ENCODE measurements around the gene TCHP. TPM values are rescaled to one million over a fixed set of nuclear protein-coding genes. Genes with fewer than 3 reads are reported as not detected.
A peak's percentile ranks its signal among the peaks of the same experiment; 100 is the strongest.
"Not testable (repeated sequence)": the region's sequence is repeated elsewhere in the genome, so short reads cannot be mapped to it uniquely, and the experiment has no call there.

TCHP gene
- total and polyA plus RNA-seq, 12 donors: 7.0 to 14.1 (median 9.1) TPM

GRCh38 chr12:109927622-109928021 lies 27.5 kb downstream of the TCHP start:
- no peaks in the 10 kb centered on the region for H3K27me3 ChIP-seq
- peaks cover 0 to 15% (median 5%) of the 10 kb centered on the region in 9 donors for H3K4me1 ChIP-seq
- WGBS, 2 donors: 77 to 81% methylated on average over 8 of the region's 8 CpGs
- ATAC-seq (no peak), DNase-seq (no peak)
- intact Hi-C loops (cut with DNase I): no loop called here
- peaks cover 0 to 90% (median 30%) of the 10 kb centered on the region in 9 donors for H3K36me3 ChIP-seq
- H3K27ac ChIP-seq: no peak overlapping the region
- H3K4me3 ChIP-seq: no peak overlapping the region
- TF ChIP-seq, protein P1, sequence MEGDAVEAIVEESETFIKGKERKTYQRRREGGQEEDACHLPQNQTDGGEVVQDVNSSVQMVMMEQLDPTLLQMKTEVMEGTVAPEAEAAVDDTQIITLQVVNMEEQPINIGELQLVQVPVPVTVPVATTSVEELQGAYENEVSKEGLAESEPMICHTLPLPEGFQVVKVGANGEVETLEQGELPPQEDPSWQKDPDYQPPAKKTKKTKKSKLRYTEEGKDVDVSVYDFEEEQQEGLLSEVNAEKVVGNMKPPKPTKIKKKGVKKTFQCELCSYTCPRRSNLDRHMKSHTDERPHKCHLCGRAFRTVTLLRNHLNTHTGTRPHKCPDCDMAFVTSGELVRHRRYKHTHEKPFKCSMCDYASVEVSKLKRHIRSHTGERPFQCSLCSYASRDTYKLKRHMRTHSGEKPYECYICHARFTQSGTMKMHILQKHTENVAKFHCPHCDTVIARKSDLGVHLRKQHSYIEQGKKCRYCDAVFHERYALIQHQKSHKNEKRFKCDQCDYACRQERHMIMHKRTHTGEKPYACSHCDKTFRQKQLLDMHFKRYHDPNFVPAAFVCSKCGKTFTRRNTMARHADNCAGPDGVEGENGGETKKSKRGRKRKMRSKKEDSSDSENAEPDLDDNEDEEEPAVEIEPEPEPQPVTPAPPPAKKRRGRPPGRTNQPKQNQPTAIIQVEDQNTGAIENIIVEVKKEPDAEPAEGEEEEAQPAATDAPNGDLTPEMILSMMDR (IDR thresholded peaks at IDR 0.05): peak in 8 of 9 donors; percentile 28 to 67 (median 52)
- H3K9me3 ChIP-seq: no peaks in the 10 kb centered on the region

DNA sequence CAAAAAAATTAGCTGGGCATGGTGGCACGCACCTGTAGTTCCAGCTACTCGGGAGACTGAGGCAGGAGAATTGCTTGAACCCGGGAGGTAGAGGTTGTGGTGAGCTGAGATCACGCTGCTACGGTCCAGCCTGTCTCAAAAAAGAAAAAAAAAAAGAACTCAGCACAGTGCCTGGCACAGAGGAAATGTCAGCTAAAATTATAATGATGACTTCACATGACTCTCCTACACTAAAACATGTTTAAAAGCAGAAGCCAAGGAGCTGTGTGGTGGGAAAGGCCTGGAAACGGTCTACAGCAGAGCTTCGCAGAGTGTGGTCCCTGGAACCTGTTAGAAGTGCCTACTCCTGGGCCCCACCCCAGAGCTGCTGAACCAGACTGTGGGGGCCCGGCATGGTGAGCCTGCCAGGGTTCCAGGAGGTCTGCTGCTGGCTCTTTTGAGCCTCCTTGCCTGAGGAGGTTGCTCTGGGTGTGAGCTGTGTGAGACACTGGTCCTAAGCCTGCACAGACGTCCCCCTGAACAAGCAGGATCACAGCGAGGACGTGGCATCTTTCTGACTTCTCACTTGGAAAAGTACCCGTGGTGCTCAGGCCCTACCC lies 28.1 kb downstream of the TCHP start:
- Histone ChIP-seq H3K4me3 (no peak overlapping the region), H3K4me1 (peaks cover 0 to 20% (median 6%) of the 10 kb centered on the region in 9 donors), H3K27me3 (no peaks in the 10 kb centered on the region), H3K27ac (no peak overlapping the region), H3K9me3 (no peaks in the 10 kb centered on the region), H3K36me3 (peaks cover 0 to 90% (median 31%) of the 10 kb centered on the region in 9 donors)
- DNase-seq (no peak), ATAC-seq (peak in 5 of 8 donors; percentile 9 to 32 (median 15))
- 90 to 96% methylated on average over 12 of the region's 12 CpGs for WGBS, 2 donors
- intact Hi-C loops (cut with DNase I): no loop called here
- TF ChIP-seq, protein P1 (IDR thresholded peaks at IDR 0.05): no peak

DNA sequence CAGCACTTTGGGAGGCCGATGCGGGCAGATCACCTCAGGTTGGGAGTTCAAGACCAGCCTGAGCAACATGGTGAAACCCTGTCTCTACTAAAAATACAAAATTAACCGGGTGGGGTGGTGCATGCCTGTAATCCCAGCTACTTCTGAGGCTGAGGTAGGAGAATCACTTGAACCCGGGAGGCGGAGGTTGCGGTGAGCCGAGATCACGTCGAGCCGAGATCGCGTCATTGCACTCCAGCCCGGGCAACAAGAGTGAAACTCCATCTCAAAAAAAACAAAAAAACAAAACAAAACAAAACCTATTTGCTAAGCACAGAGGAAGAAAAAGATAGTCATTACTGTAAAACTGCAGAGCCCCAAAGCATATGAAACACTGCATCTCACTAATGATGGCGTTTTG lies 29.3 kb downstream of the TCHP start:
- H3K27ac ChIP-seq; H3K9me3 ChIP-seq; ATAC-seq; H3K4me3 ChIP-seq; intact Hi-C loops (cut with DNase I); DNase-seq; H3K27me3 ChIP-seq: not testable (repeated sequence)
- H3K4me1 ChIP-seq: peaks cover 0 to 27% (median 6%) of the 10 kb centered on the region in 9 donors
- peaks cover 0 to 97% (median 35%) of the 10 kb centered on the region in 9 donors for H3K36me3 ChIP-seq
- WGBS, 2 donors: 95% methylated on average over 14 of the region's 14 CpGs

- intact Hi-C loops (cut with DNase I): no loop called here
- ATAC-seq: no peak
- no peak overlapping the region for H3K4me3 ChIP-seq
- H3K9me3 ChIP-seq: no peaks in the 10 kb centered on the region
- no peak overlapping the region for H3K27ac ChIP-seq
- WGBS, 2 donors: 87 to 88% methylated on average over 16 of the region's 16 CpGs
- no peak for DNase-seq
- no peaks in the 10 kb centered on the region for H3K27me3 ChIP-seq
- H3K36me3 ChIP-seq: peaks cover 0 to 99% (median 39%) of the 10 kb centered on the region in 9 donors
- H3K4me1 ChIP-seq: peaks cover 0 to 27% (median 6%) of the 10 kb centered on the region in 9 donors
- TF ChIP-seq, protein P1 (IDR thresholded peaks at IDR 0.05): no peak
These were observed 30.1 kb downstream of the TCHP start for GRCh38 chr12:109930028-109930800.
